Hematopoietic multipotent progenitor cell treated with erythropoietin and hydrocortisone succinate and interleukin-3 and kit ligand, for 17 days (in vitro differentiated cells): ENCODE measurements around the gene IL22RA2.

Source experiments
- DNase-seq: peaks from one replicate; pipeline ENCODE4 v3.0.0-alpha.2; 2015; ENCODE audit warnings: low spot score

IL22RA2 gene

GRCh38 chr6:137167702-137168377, 5.6 kb downstream of the IL22RA2 start:
- DNase-seq = no peak

- DNase-seq = no peak
These were observed 7.0 kb downstream of the IL22RA2 start for GRCh38 chr6:137166247-137167098.

GRCh38 chr6:137165375-137166246, 7.8 kb downstream of the IL22RA2 start:
- no peak for DNase-seq

- no peak for DNase-seq
These were observed 9.6 kb downstream of the IL22RA2 start for GRCh38 chr6:137163732-137164318.

GRCh38 chr6:137162692-137163306, 10.6 kb downstream of the IL22RA2 start:
- DNase-seq = no peak

- no peak for DNase-seq
These were observed 11.5 kb downstream of the IL22RA2 start for GRCh38 chr6:137161949-137162348.

GRCh38 chr6:137160763-137161162, 12.7 kb downstream of the IL22RA2 start:
- no peak for DNase-seq

GRCh38 chr6:137159912-137160311, 13.5 kb downstream of the IL22RA2 start:
- DNase-seq = no peak

- DNase-seq = no peak
These were observed 15.8 kb downstream of the IL22RA2 start for GRCh38 chr6:137157601-137158000.

GRCh38 chr6:137156650-137157049, 16.8 kb downstream of the IL22RA2 start:
- no peak for DNase-seq

GRCh38 chr6:137155830-137156229, 17.6 kb downstream of the IL22RA2 start:
- DNase-seq = no peak

GRCh38 chr6:137150072-137150471, 23.4 kb downstream of the IL22RA2 start:
- DNase-seq = no peak

GRCh38 chr6:137149035-137149393, 24.4 kb downstream of the IL22RA2 start:
- DNase-seq = no peak

GRCh38 chr6:137148306-137149034, 25.0 kb downstream of the IL22RA2 start:
- no peak for DNase-seq

- no peak for DNase-seq
These were observed 26.2 kb downstream of the IL22RA2 start for GRCh38 chr6:137147195-137147594.

- no peak for DNase-seq
These were observed 27.2 kb downstream of the IL22RA2 start for GRCh38 chr6:137146206-137146605.

GRCh38 chr6:137145421-137145820, 28.0 kb downstream of the IL22RA2 start:
- DNase-seq = no peak

GRCh38 chr6:137136065-137136464, 37.4 kb downstream of the IL22RA2 start:
- no peak for DNase-seq

- no peak for DNase-seq
These were observed 39.0 kb downstream of the IL22RA2 start for GRCh38 chr6:137134483-137134882.

GRCh38 chr6:137133122-137133521, 40.3 kb downstream of the IL22RA2 start:
- no peak for DNase-seq

- DNase-seq = no peak
These were observed 46.5 kb downstream of the IL22RA2 start for GRCh38 chr6:137126875-137127485.
